Measurements from ENCODE around the gene TMEM30B.

The TMEM30B gene

DNA sequence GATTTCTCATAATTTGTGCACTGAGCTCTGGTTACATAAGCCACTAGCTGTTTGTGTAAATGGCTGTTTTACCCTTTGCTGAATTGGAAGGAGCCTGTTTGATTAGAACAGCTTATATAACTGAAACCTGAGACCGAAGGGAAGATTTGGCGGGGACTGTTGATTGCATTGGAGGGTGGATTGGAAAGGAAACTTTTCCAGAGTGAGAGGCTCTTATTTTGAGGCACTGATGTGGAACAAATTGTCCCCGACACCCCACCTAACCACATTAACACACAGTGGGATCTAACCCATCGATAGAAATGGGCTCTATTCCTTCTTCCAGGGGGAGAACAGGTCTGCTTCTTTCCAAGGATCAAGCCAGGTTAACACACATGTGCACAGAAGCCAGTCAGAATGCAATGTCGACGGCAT lies 51.7 kb downstream of the TMEM30B start:
- TF ChIP-seq, protein P1, sequence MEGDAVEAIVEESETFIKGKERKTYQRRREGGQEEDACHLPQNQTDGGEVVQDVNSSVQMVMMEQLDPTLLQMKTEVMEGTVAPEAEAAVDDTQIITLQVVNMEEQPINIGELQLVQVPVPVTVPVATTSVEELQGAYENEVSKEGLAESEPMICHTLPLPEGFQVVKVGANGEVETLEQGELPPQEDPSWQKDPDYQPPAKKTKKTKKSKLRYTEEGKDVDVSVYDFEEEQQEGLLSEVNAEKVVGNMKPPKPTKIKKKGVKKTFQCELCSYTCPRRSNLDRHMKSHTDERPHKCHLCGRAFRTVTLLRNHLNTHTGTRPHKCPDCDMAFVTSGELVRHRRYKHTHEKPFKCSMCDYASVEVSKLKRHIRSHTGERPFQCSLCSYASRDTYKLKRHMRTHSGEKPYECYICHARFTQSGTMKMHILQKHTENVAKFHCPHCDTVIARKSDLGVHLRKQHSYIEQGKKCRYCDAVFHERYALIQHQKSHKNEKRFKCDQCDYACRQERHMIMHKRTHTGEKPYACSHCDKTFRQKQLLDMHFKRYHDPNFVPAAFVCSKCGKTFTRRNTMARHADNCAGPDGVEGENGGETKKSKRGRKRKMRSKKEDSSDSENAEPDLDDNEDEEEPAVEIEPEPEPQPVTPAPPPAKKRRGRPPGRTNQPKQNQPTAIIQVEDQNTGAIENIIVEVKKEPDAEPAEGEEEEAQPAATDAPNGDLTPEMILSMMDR (IDR thresholded peaks at IDR 0.05; ENCODE audit: insufficient read depth, low read length, poor library complexity, severe bottlenecking), result no peak
- H3K27me3 ChIP-seq (replicated peaks; ENCODE audit: control insufficient read depth, insufficient read depth, low read length), result no peaks in the 10 kb centered on the region; the same call in none of the 2 replicates
- no peak for DNase-seq (ENCODE audit: extremely low read depth, insufficient read length)
- H3K4me3 ChIP-seq (replicated peaks; ENCODE audit: low read depth, low read length), result no peak overlapping the region
- H3K36me3 ChIP-seq (ENCODE audit: control insufficient read depth, insufficient read depth, low read length), result no peaks in the 10 kb centered on the region

DNA sequence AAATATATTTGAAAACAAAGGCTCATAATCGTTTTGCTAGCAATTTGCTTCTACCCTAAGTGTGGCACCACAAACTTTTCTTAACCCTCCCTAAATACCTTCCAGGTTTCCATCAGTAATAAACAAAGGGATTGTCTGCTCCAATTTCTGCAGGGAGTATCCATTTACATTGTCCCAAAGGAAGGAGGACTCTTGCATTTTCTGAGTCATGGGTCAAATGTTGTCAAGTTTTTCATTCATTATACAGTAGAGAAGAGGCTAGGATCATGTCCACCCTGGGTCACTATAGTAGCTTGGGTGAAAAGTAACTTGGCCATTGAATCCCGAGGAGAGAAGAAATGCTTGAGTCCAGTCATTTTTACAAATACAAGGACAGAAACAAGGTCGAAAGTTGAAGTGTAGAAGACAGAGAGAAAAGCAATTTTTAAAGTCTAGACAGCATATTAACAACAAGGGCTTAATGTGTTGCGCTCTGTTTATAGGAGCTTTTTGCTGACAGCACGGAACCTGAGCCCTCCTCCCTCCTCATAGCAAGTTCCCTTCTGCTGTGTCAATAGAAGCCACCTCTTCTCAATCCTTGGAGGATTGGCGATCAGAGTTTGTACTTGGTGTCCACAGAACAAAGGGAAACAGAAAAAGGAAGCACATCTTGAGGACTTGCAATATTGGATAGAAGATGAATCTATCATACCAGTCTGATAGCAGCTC lies 53.1 kb downstream of the TMEM30B start:
- H3K27me3 ChIP-seq (replicated peaks; ENCODE audit: control insufficient read depth, insufficient read depth, low read length), result no peaks in the 10 kb centered on the region; the same call in none of the 2 replicates
- no peak for DNase-seq (ENCODE audit: extremely low read depth, insufficient read length)
- no peaks in the 10 kb centered on the region for H3K36me3 ChIP-seq (ENCODE audit: control insufficient read depth, insufficient read depth, low read length)
- no peak overlapping the region for H3K4me3 ChIP-seq (replicated peaks; ENCODE audit: low read depth, low read length)
- TF ChIP-seq, protein P1 (IDR thresholded peaks at IDR 0.05; ENCODE audit: insufficient read depth, low read length, poor library complexity, severe bottlenecking), result no peak

All from GM06990 (cell line).